GM18526 (cell line): Measurements from ENCODE around the gene PKD2.

Experiments
- POLR2A ChIP-seq: IDR thresholded peaks from 3 replicates; pipeline ENCODE4 v1.6.1; 2011; ENCODE audit not compliant: insufficient read length; ENCODE audit errors: extremely low read depth

Gene PKD2

GRCh38 chr4:88078579-88078978, 71.1 kb downstream of the PKD2 start:
- no peak for TF ChIP-seq POLR2A

- TF ChIP-seq POLR2A, result no peak
Observed at GRCh38 chr4:88080626-88081025, 73.2 kb downstream of the PKD2 start.

GRCh38 chr4:88087004-88087403, 79.6 kb downstream of the PKD2 start:
- no peak for TF ChIP-seq POLR2A

GRCh38 chr4:88090898-88091297, 83.5 kb downstream of the PKD2 start:
- no peak for TF ChIP-seq POLR2A

GRCh38 chr4:88091378-88091777, 83.9 kb downstream of the PKD2 start:
- TF ChIP-seq POLR2A, result no peak

- TF ChIP-seq POLR2A, result no peak
Observed at GRCh38 chr4:88093874-88094273, 86.4 kb downstream of the PKD2 start.

GRCh38 chr4:88097301-88097700, 89.9 kb downstream of the PKD2 start:
- no peak for TF ChIP-seq POLR2A

GRCh38 chr4:88097781-88098180, 90.3 kb downstream of the PKD2 start:
- no peak for TF ChIP-seq POLR2A

- no peak for TF ChIP-seq POLR2A
Observed at GRCh38 chr4:88098993-88099752, 91.7 kb downstream of the PKD2 start.

GRCh38 chr4:88101165-88101564, 93.7 kb downstream of the PKD2 start:
- no peak for TF ChIP-seq POLR2A

GRCh38 chr4:88102026-88102425, 94.6 kb downstream of the PKD2 start:
- no peak for TF ChIP-seq POLR2A

- TF ChIP-seq POLR2A, result no peak
Observed at GRCh38 chr4:88104902-88105610, 97.6 kb downstream of the PKD2 start.

- no peak for TF ChIP-seq POLR2A
Observed at GRCh38 chr4:88106205-88106604, 98.8 kb downstream of the PKD2 start.

GRCh38 chr4:88107406-88108107, 100.1 kb downstream of the PKD2 start:
- no peak for TF ChIP-seq POLR2A

- TF ChIP-seq POLR2A, result no peak
Observed at GRCh38 chr4:88108747-88109122, 101.3 kb downstream of the PKD2 start.
